Large intestine (tissue), 3 donors: ENCODE measurements around the gene IL21R. TPM values are rescaled to one million over a fixed set of nuclear protein-coding genes. Genes with fewer than 3 reads are reported as not detected.
A peak's percentile ranks its signal among the peaks of the same experiment; 100 is the strongest.
"Not testable (repeated sequence)": the region's sequence is repeated elsewhere in the genome, so short reads cannot be mapped to it uniquely, and the experiment has no call there.

Experiments
- DNase-seq, 2 donors: peaks; one replicate each; pipeline versions ENCODE4 v3.0.0 to v3.0.0-alpha.2; 2013
- H3K27ac ChIP-seq: one replicate; pipeline ENCODE4 v1.5.1; 2013; ENCODE audit warnings: low read length
- H3K27me3 ChIP-seq: 2 replicates; pipeline ENCODE4 v1.6.1; 2013; ENCODE audit warnings: low read length; ENCODE audit not compliant: control insufficient read depth, insufficient read depth
- H3K36me3 ChIP-seq: 2 replicates; pipeline ENCODE4 v1.6.1; 2013; ENCODE audit warnings: low read length; ENCODE audit not compliant: control insufficient read depth, insufficient read depth
- H3K4me1 ChIP-seq: one replicate; pipeline ENCODE4 v1.6.1; 2013; ENCODE audit warnings: low read length; ENCODE audit not compliant: control insufficient read depth, insufficient read depth
- H3K4me3 ChIP-seq: one replicate; pipeline ENCODE4 v1.5.1; 2013; ENCODE audit warnings: low read length
- H3K9me3 ChIP-seq: one replicate; pipeline ENCODE4 v1.6.1; 2013; ENCODE audit warnings: mild to moderate bottlenecking, low read depth, low read length, moderate library complexity; ENCODE audit not compliant: control insufficient read depth
- WGBS: methylation state at CpG from one replicate; pipeline ENCODE4 v1.1.5; 2013; ENCODE audit warnings: low lambda C conversion rate; ENCODE audit not compliant: insufficient coverage; 5-methylcytosine and 5-hydroxymethylcytosine counted together
- polyA plus RNA-seq: library from polyadenylated mRNA; unstranded; fragments of 120-200 nt; gene quantifications from one replicate; pipeline ENCODE4 v1.2.1, GENCODE V29; 2013

IL21R gene
- polyA plus RNA-seq, 1 donor = 0.39 TPM

GRCh38 chr16:27446721-27447120 is 44.7 kb downstream of the IL21R start:
- Histone ChIP-seq H3K9me3 (no peaks in the 10 kb centered on the region), H3K4me3 (no peak overlapping the region), H3K36me3 (no peaks in the 10 kb centered on the region), H3K4me1 (no peaks in the 10 kb centered on the region), H3K27ac (no peak overlapping the region), H3K27me3 (peaks cover 19% of the 10 kb centered on the region)
- no peak for DNase-seq
- WGBS = no CpG with 5 or more reads among the region's 4 CpGs

DNA sequence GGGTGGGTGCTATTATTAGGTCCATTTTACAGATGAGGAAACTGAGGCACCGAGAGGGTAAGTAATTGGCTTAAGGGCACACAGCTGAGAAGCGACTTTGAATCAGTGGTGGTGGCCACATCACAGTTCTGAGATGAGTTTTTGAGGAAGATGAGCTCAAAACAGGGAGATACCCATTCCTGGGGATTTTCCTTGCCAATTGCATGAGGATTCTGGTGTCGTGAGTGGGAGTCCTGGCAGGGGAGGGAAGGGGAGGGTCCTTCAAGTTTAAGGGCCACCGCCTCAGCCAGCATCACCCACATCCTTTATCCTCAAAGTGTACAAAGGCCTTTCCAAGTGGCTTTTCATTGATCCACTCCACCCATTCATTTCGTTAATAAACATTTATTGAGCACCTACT is 45.3 kb downstream of the IL21R start:
- Histone ChIP-seq H3K36me3 (no peaks in the 10 kb centered on the region), H3K9me3 (no peaks in the 10 kb centered on the region), H3K4me1 (no peaks in the 10 kb centered on the region), H3K4me3 (no peak overlapping the region), H3K27ac (no peak overlapping the region), H3K27me3 (peaks cover 19% of the 10 kb centered on the region)
- no peak for DNase-seq
- no CpG with 5 or more reads among the region's 5 CpGs for WGBS

GRCh38 chr16:27448532-27449433 is 46.8 kb downstream of the IL21R start:
- H3K36me3 ChIP-seq = no peaks in the 10 kb centered on the region
- H3K27me3 ChIP-seq = peaks cover 19% of the 10 kb centered on the region
- H3K27ac ChIP-seq = no peak overlapping the region
- H3K9me3 ChIP-seq = no peaks in the 10 kb centered on the region
- no peaks in the 10 kb centered on the region for H3K4me1 ChIP-seq
- WGBS = no CpG with 5 or more reads among the region's 19 CpGs
- no peak for DNase-seq
- H3K4me3 ChIP-seq = no peak overlapping the region

- no CpG with 5 or more reads among the region's 31 CpGs for WGBS
- no peak overlapping the region for H3K27ac ChIP-seq
- no peak overlapping the region for H3K4me3 ChIP-seq
- H3K9me3 ChIP-seq = no peaks in the 10 kb centered on the region
- no peaks in the 10 kb centered on the region for H3K36me3 ChIP-seq
- H3K27me3 ChIP-seq = peaks cover 19% of the 10 kb centered on the region
- H3K4me1 ChIP-seq = no peaks in the 10 kb centered on the region
- peak in 1 of 2 donors; percentile 18 for DNase-seq
Measured at GRCh38 chr16:27449434-27450195, 47.6 kb downstream of the IL21R start.

DNA sequence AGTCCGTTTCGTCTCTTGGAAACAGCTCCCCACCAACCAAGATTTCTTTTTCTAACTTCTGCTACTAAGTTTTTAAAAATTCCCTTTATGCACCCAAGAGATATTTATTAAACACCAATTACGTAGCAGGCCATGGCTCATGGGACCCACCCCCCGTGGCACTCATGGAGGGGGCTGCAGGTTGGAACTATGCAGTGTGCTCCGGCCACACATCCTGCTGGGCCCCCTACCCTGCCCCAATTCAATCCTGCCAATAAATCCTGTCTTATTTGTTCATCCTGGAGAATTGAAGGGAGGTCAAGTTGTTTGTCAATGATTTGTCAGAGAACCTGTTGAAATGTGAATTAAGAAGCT is 48.2 kb downstream of the IL21R start:
- Histone ChIP-seq H3K27me3 (peaks cover 19% of the 10 kb centered on the region), H3K9me3 (no peaks in the 10 kb centered on the region), H3K4me3 (no peak overlapping the region), H3K27ac (no peak overlapping the region), H3K36me3 (no peaks in the 10 kb centered on the region), H3K4me1 (no peaks in the 10 kb centered on the region)
- WGBS = no CpG with 5 or more reads among the region's 5 CpGs
- DNase-seq = no peak

- WGBS = no CpG with 5 or more reads among the region's 16 CpGs
- H3K27ac ChIP-seq = no peak overlapping the region
- no peaks in the 10 kb centered on the region for H3K4me1 ChIP-seq
- peaks cover 19% of the 10 kb centered on the region for H3K27me3 ChIP-seq
- H3K4me3 ChIP-seq = no peak overlapping the region
- H3K9me3 ChIP-seq = no peaks in the 10 kb centered on the region
- no peak for DNase-seq
- H3K36me3 ChIP-seq = no peaks in the 10 kb centered on the region
Measured at GRCh38 chr16:27452569-27453493, 50.9 kb downstream of the IL21R start.

DNA sequence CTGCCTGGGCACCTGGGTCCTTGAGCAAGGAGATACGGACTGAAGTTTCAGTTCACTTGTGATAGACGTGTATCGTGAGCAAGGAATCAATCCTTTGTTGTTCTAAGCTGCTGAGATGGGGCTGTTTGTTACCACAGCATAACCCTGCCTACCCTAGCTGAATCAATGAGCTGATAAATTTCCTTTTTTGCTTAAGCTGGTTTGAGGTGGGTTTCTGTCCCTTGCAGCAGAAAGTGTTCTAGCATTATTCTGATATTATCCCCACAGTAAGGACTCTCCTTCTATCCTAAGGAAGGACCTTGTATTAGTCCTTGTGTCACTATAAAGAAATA is 51.5 kb downstream of the IL21R start:
- Histone ChIP-seq H3K4me1 (no peaks in the 10 kb centered on the region), H3K27ac (no peak overlapping the region), H3K36me3 (peaks cover under 1% of the 10 kb centered on the region), H3K27me3 (peaks cover 19% of the 10 kb centered on the region), H3K4me3 (no peak overlapping the region), H3K9me3 (no peaks in the 10 kb centered on the region)
- DNase-seq = no peak
- WGBS = no CpG with 5 or more reads among the region's 3 CpGs

DNA sequence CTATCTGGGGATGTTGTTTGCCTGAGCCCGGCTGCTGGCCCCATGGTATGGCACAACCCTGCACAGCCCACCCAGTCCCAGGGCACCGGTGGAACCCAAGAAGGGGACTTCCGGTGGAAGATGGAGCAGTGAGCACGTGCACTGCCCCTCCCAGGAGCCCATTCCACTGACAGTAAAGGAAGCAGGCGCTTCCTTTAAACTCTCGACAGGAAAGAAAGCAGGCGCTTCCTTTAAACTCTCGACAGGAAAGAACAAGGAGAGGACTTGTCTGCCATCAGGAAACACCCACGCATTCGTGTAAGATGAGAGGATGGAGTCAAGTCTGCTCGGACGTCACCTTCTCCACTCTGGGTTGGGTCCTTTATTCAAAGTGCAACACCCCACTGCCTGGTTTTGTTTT is 53.7 kb downstream of the IL21R start:
- peaks cover 21% of the 10 kb centered on the region for H3K36me3 ChIP-seq
- H3K4me3 ChIP-seq = no peak overlapping the region
- no peak overlapping the region for H3K27ac ChIP-seq
- no peak for DNase-seq
- no peaks in the 10 kb centered on the region for H3K4me1 ChIP-seq
- WGBS = no CpG with 5 or more reads among the region's 12 CpGs
- no peaks in the 10 kb centered on the region for H3K9me3 ChIP-seq
- peaks cover 6% of the 10 kb centered on the region for H3K27me3 ChIP-seq

DNA sequence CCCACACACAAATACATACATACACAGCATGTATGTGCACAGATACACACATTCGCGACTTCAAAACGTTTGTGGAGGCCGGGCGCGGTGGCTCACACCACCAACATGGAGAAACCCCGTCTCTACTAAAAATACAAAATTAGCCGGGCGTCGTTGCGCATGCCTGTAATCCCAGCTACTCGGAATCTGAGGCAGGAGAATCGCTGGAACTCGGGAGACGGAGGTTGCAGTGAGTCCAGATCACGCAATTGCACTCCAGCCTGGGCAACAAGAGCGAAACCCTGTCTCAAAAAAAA is 55.6 kb downstream of the IL21R start:
- not testable (repeated sequence) for H3K27me3 ChIP-seq, H3K9me3 ChIP-seq, DNase-seq, H3K4me1 ChIP-seq, H3K27ac ChIP-seq, H3K4me3 ChIP-seq
- WGBS = no CpG with 5 or more reads among the region's 17 CpGs
- peaks cover 40% of the 10 kb centered on the region for H3K36me3 ChIP-seq

- DNase-seq = no peak
- Histone ChIP-seq H3K36me3 (peaks cover 47% of the 10 kb centered on the region), H3K27ac (no peak overlapping the region), H3K9me3 (no peaks in the 10 kb centered on the region), H3K4me1 (no peaks in the 10 kb centered on the region), H3K4me3 (no peak overlapping the region), H3K27me3 (no peaks in the 10 kb centered on the region)
- WGBS = no CpG with 5 or more reads among the region's 5 CpGs
Measured at GRCh38 chr16:27458258-27458657, 56.3 kb downstream of the IL21R start.
